Smooth muscle cell (in vitro differentiated cells): ENCODE data around the gene GGTA1. TPM values are rescaled to one million over a fixed set of nuclear protein-coding genes. Genes with fewer than 3 reads are reported as not detected.

Source experiments
- DNase-seq: peaks from one replicate; lab custom pipeline; 2025; ENCODE audit not compliant: unreplicated experiment; lab: John Stamatoyannopoulos, UW
- H2AFZ ChIP-seq: fragments of 200-600 bp; sonication (generic); 2 replicates; pipeline ENCODE4 v1.6.0; 2016; ENCODE audit warnings: antibody characterized with exemption, low read depth, mild to moderate bottlenecking
- H3F3A ChIP-seq: fragments of 200-600 bp; sonication (generic); 2 replicates; pipeline ENCODE4 v1.6.0; 2017; ENCODE audit warnings: antibody characterized with exemption, low read depth
- H3K27ac ChIP-seq: fragments of 200-600 bp; sonication (generic); 2 replicates; pipeline ENCODE4 v1.5.1; 2016; ENCODE audit warnings: low read depth, mild to moderate bottlenecking
- H3K27me3 ChIP-seq: fragments of 200-600 bp; sonication (generic); 2 replicates; pipeline ENCODE4 v1.6.1; 2016; ENCODE audit warnings: low read depth, mild to moderate bottlenecking
- H3K36me3 ChIP-seq: fragments of 200-600 bp; sonication (generic); 2 replicates; pipeline ENCODE4 v1.5.1; 2016; ENCODE audit warnings: low read depth
- H3K4me1 ChIP-seq: fragments of 200-600 bp; sonication (generic); 2 replicates; pipeline ENCODE4 v1.5.1; 2016; ENCODE audit warnings: low read depth
- H3K4me2 ChIP-seq: fragments of 200-600 bp; sonication (generic); 2 replicates; pipeline ENCODE4 v1.6.0; 2016; ENCODE audit warnings: mild to moderate bottlenecking
- H3K4me3 ChIP-seq: fragments of 200-600 bp; sonication (generic); 2 replicates; pipeline ENCODE4 v1.5.1; 2016; ENCODE audit warnings: mild to moderate bottlenecking
- H3K79me2 ChIP-seq: fragments of 200-600 bp; sonication (generic); 2 replicates; pipeline ENCODE4 v1.6.0; 2016; ENCODE audit warnings: low read depth, mild to moderate bottlenecking
- H3K9ac ChIP-seq: fragments of 200-600 bp; sonication (generic); 2 replicates; pipeline ENCODE4 v1.6.0; 2016; ENCODE audit warnings: low read depth
- H3K9me3 ChIP-seq: fragments of 200-600 bp; sonication (generic); replicated peaks from 2 replicates; pipeline ENCODE4 v1.5.1; 2016; ENCODE audit warnings: low read depth
- H4K20me1 ChIP-seq: fragments of 200-600 bp; sonication (generic); 2 replicates; pipeline ENCODE4 v1.6.0; 2016; ENCODE audit warnings: low read depth
- WGBS: methylation state at CpG from one replicate; pipeline ENCODE4 v1.1.7; 2016; ENCODE audit warnings: low lambda C conversion rate; 5-methylcytosine and 5-hydroxymethylcytosine counted together
- polyA plus RNA-seq: library from polyadenylated mRNA; unstranded; fragments of >200 nt; fragmentation: Nextera tagmentation; extraction: Ambion mirVana; gene quantifications from 2 replicates; pipeline ENCODE4 v1.2.1, GENCODE V29; 2016
- total RNA-seq: library from RNA; depleted of rRNA; stranded (reverse); fragments of >200 nt; gene quantifications from 2 replicates; pipeline ENCODE4 v1.2.3, GENCODE V29; 2014
- TF ChIP-seq, protein P1 (sequence below): fragments of 200-600 bp; sonication (generic); IDR thresholded peaks from 2 replicates; pipeline ENCODE4 v1.5.1; 2017; ENCODE audit warnings: borderline replicate concordance, mild to moderate bottlenecking, antibody characterized with exemption; ENCODE audit not compliant: insufficient read depth, poor library complexity, severe bottlenecking

GGTA1 gene
- total and polyA plus RNA-seq, 2 experiments from 2014 or later = 0.22 to 0.38 TPM

DNA sequence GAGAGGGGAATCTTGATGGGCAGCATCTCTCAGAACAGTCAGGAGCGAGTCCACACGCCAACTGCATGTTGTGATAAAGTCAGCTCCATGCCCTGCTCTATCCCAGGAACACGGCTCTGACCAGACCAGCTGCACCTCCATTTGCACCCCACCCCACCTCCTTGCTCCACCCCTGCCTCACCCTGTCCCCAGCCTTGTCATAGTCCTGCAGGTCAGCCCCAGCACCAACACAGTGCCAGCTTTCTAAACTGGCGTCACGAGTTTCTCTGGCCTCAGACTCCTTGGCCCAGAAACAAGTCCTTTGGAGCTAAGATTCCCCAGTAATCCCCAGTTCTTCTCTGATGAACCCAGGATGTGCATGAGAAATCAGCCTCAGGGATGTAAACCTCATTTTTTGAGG is 23.5 kb downstream of the GGTA1 start:
- Histone ChIP-seq H3F3A (no peaks in the 10 kb centered on the region), H3K27ac (no peak overlapping the region), H3K4me3 (no peak overlapping the region), H4K20me1 (no peaks in the 10 kb centered on the region), H3K27me3 (peaks cover 8% of the 10 kb centered on the region), H3K9me3 (no peaks in the 10 kb centered on the region), H3K79me2 (no peaks in the 10 kb centered on the region), H3K4me2 (no peak overlapping the region), H3K36me3 (no peaks in the 10 kb centered on the region), H3K9ac (no peak overlapping the region), H2AFZ (no peak overlapping the region), H3K4me1 (peaks cover 12% of the 10 kb centered on the region)
- TF ChIP-seq, protein P1, sequence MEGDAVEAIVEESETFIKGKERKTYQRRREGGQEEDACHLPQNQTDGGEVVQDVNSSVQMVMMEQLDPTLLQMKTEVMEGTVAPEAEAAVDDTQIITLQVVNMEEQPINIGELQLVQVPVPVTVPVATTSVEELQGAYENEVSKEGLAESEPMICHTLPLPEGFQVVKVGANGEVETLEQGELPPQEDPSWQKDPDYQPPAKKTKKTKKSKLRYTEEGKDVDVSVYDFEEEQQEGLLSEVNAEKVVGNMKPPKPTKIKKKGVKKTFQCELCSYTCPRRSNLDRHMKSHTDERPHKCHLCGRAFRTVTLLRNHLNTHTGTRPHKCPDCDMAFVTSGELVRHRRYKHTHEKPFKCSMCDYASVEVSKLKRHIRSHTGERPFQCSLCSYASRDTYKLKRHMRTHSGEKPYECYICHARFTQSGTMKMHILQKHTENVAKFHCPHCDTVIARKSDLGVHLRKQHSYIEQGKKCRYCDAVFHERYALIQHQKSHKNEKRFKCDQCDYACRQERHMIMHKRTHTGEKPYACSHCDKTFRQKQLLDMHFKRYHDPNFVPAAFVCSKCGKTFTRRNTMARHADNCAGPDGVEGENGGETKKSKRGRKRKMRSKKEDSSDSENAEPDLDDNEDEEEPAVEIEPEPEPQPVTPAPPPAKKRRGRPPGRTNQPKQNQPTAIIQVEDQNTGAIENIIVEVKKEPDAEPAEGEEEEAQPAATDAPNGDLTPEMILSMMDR = no peak
- no peak for DNase-seq
- 96% methylated on average over 5 of the region's 5 CpGs for WGBS

GRCh38 chr9:121474231-121474947 is 25.3 kb downstream of the GGTA1 start:
- Histone ChIP-seq H3K36me3 (no peaks in the 10 kb centered on the region), H3K9ac (no peak overlapping the region), H4K20me1 (no peaks in the 10 kb centered on the region), H3K79me2 (no peaks in the 10 kb centered on the region), H3K27me3 (peaks cover 15% of the 10 kb centered on the region), H2AFZ (no peak overlapping the region), H3K4me2 (no peak overlapping the region), H3K4me1 (peaks cover 8% of the 10 kb centered on the region), H3K9me3 (no peaks in the 10 kb centered on the region), H3K4me3 (no peak overlapping the region), H3F3A (no peaks in the 10 kb centered on the region), H3K27ac (no peak overlapping the region)
- DNase-seq = no peak
- TF ChIP-seq, protein P1 = no peak
- WGBS = 78% methylated on average over 10 of the region's 10 CpGs

- Histone ChIP-seq H3K4me3 (no peak overlapping the region), H3K36me3 (no peaks in the 10 kb centered on the region), H2AFZ (no peak overlapping the region), H3K4me1 (no peaks in the 10 kb centered on the region), H3K27me3 (peaks cover 15% of the 10 kb centered on the region), H4K20me1 (no peaks in the 10 kb centered on the region), H3K27ac (no peak overlapping the region), H3K9ac (no peak overlapping the region), H3K9me3 (no peaks in the 10 kb centered on the region), H3K79me2 (no peaks in the 10 kb centered on the region), H3K4me2 (no peak overlapping the region), H3F3A (no peaks in the 10 kb centered on the region)
- 60% methylated on average over 6 of the region's 6 CpGs for WGBS
- DNase-seq = no peak
- TF ChIP-seq, protein P1 = no peak
Observed at GRCh38 chr9:121473229-121473628, 26.4 kb downstream of the GGTA1 start.

DNA sequence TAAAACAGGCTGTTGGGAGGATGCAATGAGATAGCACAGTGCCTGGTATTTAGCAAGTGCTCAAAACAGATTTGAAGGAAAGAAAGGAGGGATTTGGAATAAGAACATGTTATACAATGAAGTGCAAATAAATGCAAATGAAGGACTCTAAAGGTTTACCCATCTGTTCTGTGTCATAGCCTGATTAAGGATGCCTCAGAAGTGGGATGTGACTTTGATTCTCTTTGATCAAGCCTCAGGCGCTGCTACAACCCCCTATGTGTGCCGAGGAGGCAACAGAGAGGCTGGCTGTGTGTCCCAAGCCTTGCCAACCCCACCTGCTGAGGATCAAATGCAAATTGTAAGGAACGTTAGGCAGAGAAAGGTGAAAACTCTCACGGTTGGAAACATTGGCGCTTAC is 27.2 kb downstream of the GGTA1 start:
- no peaks in the 10 kb centered on the region for H3K4me1 ChIP-seq
- no peaks in the 10 kb centered on the region for H3K36me3 ChIP-seq
- TF ChIP-seq, protein P1 = no peak
- no peak overlapping the region for H2AFZ ChIP-seq
- H3K79me2 ChIP-seq = no peaks in the 10 kb centered on the region
- no peak for DNase-seq
- H3K9ac ChIP-seq = no peak overlapping the region
- H3K9me3 ChIP-seq = no peaks in the 10 kb centered on the region
- H3K27me3 ChIP-seq = peaks cover 15% of the 10 kb centered on the region
- H3F3A ChIP-seq = no peaks in the 10 kb centered on the region
- H3K4me2 ChIP-seq = no peak overlapping the region
- H3K27ac ChIP-seq = no peak overlapping the region
- 48% methylated on average over 5 of the region's 5 CpGs for WGBS
- H4K20me1 ChIP-seq = no peaks in the 10 kb centered on the region
- no peak overlapping the region for H3K4me3 ChIP-seq
